Right lobe of liver (tissue), 6 donors: ENCODE results near the gene NUDT4B. TPM values are rescaled to one million over a fixed set of nuclear protein-coding genes. Genes with fewer than 3 reads are reported as not detected.
"Not testable (repeated sequence)": the region's sequence is repeated elsewhere in the genome, so short reads cannot be mapped to it uniquely, and the experiment has no call there.

ENCODE experiments used
- ATAC-seq, 4 donors: fragments of 200-7000 bp; cut with Tn5 transposase; one replicate each; pipeline ENCODE4 v1.9.1; 2020; ENCODE audit warnings: mild to moderate bottlenecking in 4 of 4, moderate library complexity in 4 of 4
- DNase-seq, 3 donors: peaks; one replicate each; pipeline ENCODE4 v3.0.0-alpha.2; 2020
- H3K27ac ChIP-seq, 3 donors: fragments of 200-600 bp; one replicate each; pipeline ENCODE4 v1.8.0; 2022
- H3K27me3 ChIP-seq, 2 donors: fragments of 200-600 bp; one replicate each; pipeline ENCODE4 v1.8.0; 2022
- H3K36me3 ChIP-seq, 4 donors: fragments of 200-600 bp; sonication (generic) in 1 of 4; one replicate each; pipeline versions ENCODE4 v1.5.1 to v1.8.0; 2017 to 2022; ENCODE audit warnings: control low read depth in 1 of 4
- H3K4me1 ChIP-seq, 4 donors: fragments of 200-600 bp; sonication (generic) in 1 of 4; one replicate each; pipeline versions ENCODE4 v1.5.1 to v1.8.0; 2017 to 2022; ENCODE audit warnings: control low read depth in 1 of 4
- H3K4me3 ChIP-seq, 3 donors: fragments of 200-600 bp; one replicate each; pipeline ENCODE4 v1.8.0; 2022
- H3K9me3 ChIP-seq, 4 donors: fragments of 200-600 bp; sonication (generic) in 1 of 4; one replicate each; pipeline versions ENCODE4 v1.5.1 to v1.8.0; 2017 to 2022; ENCODE audit warnings: control low read depth in 1 of 4
- WGBS: methylation state at CpG from one replicate; pipeline ENCODE4 v1.1.6; 2018; ENCODE audit warnings: low coverage, low lambda C conversion rate; ENCODE audit not compliant: insufficient coverage; ENCODE audit errors: missing lambda C conversion rate; 5-methylcytosine and 5-hydroxymethylcytosine counted together
- intact Hi-C, 2 donors: fragments of 100-400 bp; cut with DNase I; formaldehyde crosslinking; loops; one replicate each; pipeline versions ENCODE4 v1.11.2 to v1.14.1; 2022
- total RNA-seq, 6 experiments: library from RNA; depleted of rRNA in 2 of 6; stranded (reverse); fragments of >200 nt in 2 of 6; fragmentation: NEBNext Ultra II Directional in 3 of 6; extraction: Animal tissue kit (Norgen Biotek cat#: 25700) in 3 of 6; gene quantifications; one replicate each; pipeline versions ENCODE4 v1.1.0 to v1.2.4, GENCODE V29; 2016 to 2023
- donor health status: DM: no; HTN: yes; CAD: no.
- donor health status: DM: no; HTN: no; CAD: no.
- donor health status: DM: no; HTN: no; CAD: no.
- donor health status: DM: no; HTN: yes; CAD: no.
- donor health status: DM: no; HTN: yes; CAD: no.

Gene NUDT4B
- total RNA-seq, 6 experiments from 2014 or later, result 0.42 to 17.6 (median 2.5) TPM

DNA sequence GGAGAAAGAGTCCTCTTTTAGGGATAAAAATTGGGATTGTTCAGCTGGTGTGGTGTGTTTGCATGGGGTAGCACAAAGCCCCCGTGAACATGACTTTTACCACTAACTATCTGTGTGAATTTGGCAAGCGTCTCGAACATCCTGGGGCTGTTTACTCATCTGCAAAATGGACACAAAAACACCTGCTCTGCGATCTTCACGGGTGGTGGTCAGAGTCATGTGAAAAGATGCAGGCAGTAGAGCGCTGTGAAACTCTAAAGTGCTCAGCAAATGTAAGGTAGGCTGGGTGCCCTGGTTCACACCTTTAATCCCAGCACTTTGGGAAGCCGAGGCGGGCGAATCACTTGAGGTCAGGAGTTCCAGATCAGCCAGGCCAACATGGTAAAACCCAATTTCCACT, 27.7 kb upstream of the NUDT4B start:
- intact Hi-C loops, DNase-seq, H3K4me3 ChIP-seq, H3K27ac ChIP-seq, H3K9me3 ChIP-seq, H3K4me1 ChIP-seq, ATAC-seq, H3K36me3 ChIP-seq, H3K27me3 ChIP-seq: not testable (repeated sequence)
- no CpG with 5 or more reads among the region's 9 CpGs for WGBS

- peak in 1 of 4 donors; percentile 29 for ATAC-seq
- H3K36me3 ChIP-seq, H3K27ac ChIP-seq, intact Hi-C loops, DNase-seq, H3K4me1 ChIP-seq, H3K27me3 ChIP-seq, H3K4me3 ChIP-seq, H3K9me3 ChIP-seq: not testable (repeated sequence)
- no CpG with 5 or more reads among the region's 2 CpGs for WGBS
These were observed 25.8 kb upstream of the NUDT4B start for GRCh38 chr1:148722758-148723157.

- DNase-seq, H3K36me3 ChIP-seq, H3K27ac ChIP-seq, H3K4me3 ChIP-seq, H3K9me3 ChIP-seq, H3K4me1 ChIP-seq, H3K27me3 ChIP-seq, intact Hi-C loops: not testable (repeated sequence)
- no CpG with 5 or more reads among the region's 3 CpGs for WGBS
- ATAC-seq, result peak in 1 of 4 donors; percentile 79
These were observed 25.1 kb upstream of the NUDT4B start for GRCh38 chr1:148723515-148723914.

DNA sequence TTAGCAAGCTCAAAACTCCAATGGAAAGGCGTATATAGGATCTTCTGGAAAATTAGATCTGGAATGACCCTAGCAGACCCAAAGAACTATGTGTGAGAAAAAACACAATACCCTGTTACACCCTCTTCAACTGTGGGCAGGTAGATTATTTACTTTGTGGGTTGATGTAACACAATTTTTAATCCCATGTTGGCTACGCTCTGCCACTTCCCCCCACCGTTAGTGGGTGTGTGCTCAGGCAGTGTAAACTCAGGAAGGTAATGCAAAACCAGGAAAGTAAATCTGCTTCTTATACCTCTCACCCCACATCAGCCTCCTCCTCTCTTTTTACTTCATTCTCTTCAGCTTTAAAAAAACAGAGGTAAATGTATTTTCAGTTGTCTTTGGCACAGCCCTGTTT, 23.7 kb upstream of the NUDT4B start:
- intact Hi-C loops, H3K36me3 ChIP-seq, H3K4me3 ChIP-seq, DNase-seq, H3K9me3 ChIP-seq, H3K27me3 ChIP-seq, H3K4me1 ChIP-seq, H3K27ac ChIP-seq: not testable (repeated sequence)
- no CpG with 5 or more reads among the region's 3 CpGs for WGBS
- peak; percentile 42 to 73 (median 51) for ATAC-seq

DNA sequence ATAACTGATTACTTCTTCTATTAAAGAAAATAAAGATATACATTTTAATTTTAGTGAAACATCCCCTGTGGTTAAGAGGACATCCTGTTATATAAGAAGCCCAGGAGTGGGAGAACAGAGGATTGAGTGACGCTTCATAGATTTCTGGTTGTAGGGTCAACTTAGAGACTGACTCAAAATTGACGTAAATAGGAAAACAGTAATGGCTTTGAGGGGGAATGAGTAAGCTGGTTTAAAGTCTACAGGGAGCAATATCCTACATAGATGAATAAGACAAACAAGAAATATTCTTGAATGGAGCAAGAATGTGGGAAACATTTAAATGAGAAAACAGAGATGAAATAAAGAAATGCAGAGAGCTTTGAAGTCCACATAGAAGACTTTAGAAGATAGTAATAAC, 20.7 kb upstream of the NUDT4B start:
- H3K27ac ChIP-seq, H3K4me1 ChIP-seq, H3K9me3 ChIP-seq, DNase-seq, H3K4me3 ChIP-seq, intact Hi-C loops, ATAC-seq, H3K27me3 ChIP-seq, H3K36me3 ChIP-seq: not testable (repeated sequence)
- no CpG with 5 or more reads among the region's 2 CpGs for WGBS

GRCh38 chr1:148729128-148729527, 19.4 kb upstream of the NUDT4B start:
- H3K36me3 ChIP-seq, DNase-seq, H3K27me3 ChIP-seq, H3K27ac ChIP-seq, intact Hi-C loops, H3K4me3 ChIP-seq, H3K9me3 ChIP-seq, H3K4me1 ChIP-seq: not testable (repeated sequence)
- peak; percentile 85 to 93 (median 86) for ATAC-seq
- WGBS, result no CpG with 5 or more reads among the region's 3 CpGs

- H3K4me3 ChIP-seq, H3K4me1 ChIP-seq, H3K36me3 ChIP-seq, intact Hi-C loops, H3K9me3 ChIP-seq, DNase-seq, H3K27ac ChIP-seq, H3K27me3 ChIP-seq: not testable (repeated sequence)
- no CpG with 5 or more reads among the region's 2 CpGs for WGBS
- peak in 3 of 4 donors; percentile 9 to 26 (median 26) for ATAC-seq
These were observed 19.0 kb upstream of the NUDT4B start for GRCh38 chr1:148729541-148729940.

GRCh38 chr1:148732277-148732676, 16.3 kb upstream of the NUDT4B start:
- H3K4me3 ChIP-seq, DNase-seq, H3K9me3 ChIP-seq, intact Hi-C loops, H3K4me1 ChIP-seq, H3K27ac ChIP-seq, H3K36me3 ChIP-seq, H3K27me3 ChIP-seq, ATAC-seq: not testable (repeated sequence)
- no CpG with 5 or more reads among the region's 4 CpGs for WGBS

DNA sequence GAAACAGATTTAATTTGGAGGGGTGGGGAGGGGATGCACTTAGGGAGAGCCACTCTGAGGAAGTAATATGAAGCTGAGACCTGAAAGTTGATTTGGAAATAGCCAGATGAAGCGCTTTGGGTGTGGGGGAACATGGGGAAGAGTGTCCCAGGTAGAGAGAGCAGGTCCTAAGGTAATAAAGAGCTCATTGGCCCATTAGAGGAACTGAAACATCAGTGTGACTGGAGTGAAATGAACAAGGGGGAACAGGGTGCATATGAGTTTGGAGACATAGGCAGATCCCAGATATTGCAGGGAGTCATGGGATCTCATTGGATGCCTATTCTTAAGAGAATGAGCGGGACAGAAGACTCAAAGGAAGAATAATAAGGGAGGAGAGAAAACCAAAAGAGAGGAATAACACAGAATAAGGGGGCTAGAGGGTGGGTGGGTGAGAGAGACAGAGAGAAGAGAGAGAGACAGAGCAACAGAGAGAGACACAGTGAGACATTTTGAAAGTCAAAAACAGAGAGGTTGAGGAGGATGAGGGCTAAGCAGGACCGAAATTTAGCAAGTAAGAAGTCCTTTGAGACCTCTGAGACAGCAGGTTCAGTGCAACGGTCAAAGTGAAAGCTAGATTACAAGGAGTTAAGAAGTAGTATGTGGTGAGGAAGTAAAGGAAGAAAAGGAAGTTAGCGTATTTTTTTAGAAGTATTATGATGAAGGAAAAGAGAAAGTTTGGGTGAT, 14.8 kb upstream of the NUDT4B start:
- intact Hi-C loops, H3K4me3 ChIP-seq, H3K4me1 ChIP-seq, H3K27ac ChIP-seq, H3K36me3 ChIP-seq, H3K9me3 ChIP-seq, H3K27me3 ChIP-seq, DNase-seq: not testable (repeated sequence)
- no CpG with 5 or more reads among the region's 5 CpGs for WGBS
- peak in 1 of 4 donors; percentile 7 for ATAC-seq

- H3K4me1 ChIP-seq, H3K27ac ChIP-seq, H3K4me3 ChIP-seq, DNase-seq, H3K27me3 ChIP-seq, H3K9me3 ChIP-seq, intact Hi-C loops, H3K36me3 ChIP-seq, ATAC-seq: not testable (repeated sequence)
- WGBS, result no CpG with 5 or more reads among the region's 3 CpGs
These were observed 14.3 kb upstream of the NUDT4B start for GRCh38 chr1:148734311-148734662.

- H3K27me3 ChIP-seq, H3K9me3 ChIP-seq, H3K4me3 ChIP-seq, H3K27ac ChIP-seq, intact Hi-C loops, DNase-seq, H3K36me3 ChIP-seq, H3K4me1 ChIP-seq: not testable (repeated sequence)
- peak; percentile 59 to 74 (median 66) for ATAC-seq
- no CpG with 5 or more reads among the region's 1 CpG for WGBS
These were observed 13.0 kb upstream of the NUDT4B start for GRCh38 chr1:148735538-148735937.

GRCh38 chr1:148738667-148739066, 9.9 kb upstream of the NUDT4B start:
- H3K27ac ChIP-seq, H3K9me3 ChIP-seq, H3K27me3 ChIP-seq, H3K36me3 ChIP-seq, H3K4me3 ChIP-seq, DNase-seq, H3K4me1 ChIP-seq, intact Hi-C loops: not testable (repeated sequence)
- peak; percentile 44 to 54 (median 50) for ATAC-seq
- no CpG with 5 or more reads among the region's 6 CpGs for WGBS
